ENCODE data around the gene LCNL1. TPM values are rescaled to one million over a fixed set of nuclear protein-coding genes. Genes with fewer than 3 reads are reported as not detected.
A peak's percentile ranks its signal among the peaks of the same experiment; 100 is the strongest.

The LCNL1 gene
- total and polyA plus RNA-seq, 4 donors, result 0.01 to 0.08 TPM; not detected in 2

DNA sequence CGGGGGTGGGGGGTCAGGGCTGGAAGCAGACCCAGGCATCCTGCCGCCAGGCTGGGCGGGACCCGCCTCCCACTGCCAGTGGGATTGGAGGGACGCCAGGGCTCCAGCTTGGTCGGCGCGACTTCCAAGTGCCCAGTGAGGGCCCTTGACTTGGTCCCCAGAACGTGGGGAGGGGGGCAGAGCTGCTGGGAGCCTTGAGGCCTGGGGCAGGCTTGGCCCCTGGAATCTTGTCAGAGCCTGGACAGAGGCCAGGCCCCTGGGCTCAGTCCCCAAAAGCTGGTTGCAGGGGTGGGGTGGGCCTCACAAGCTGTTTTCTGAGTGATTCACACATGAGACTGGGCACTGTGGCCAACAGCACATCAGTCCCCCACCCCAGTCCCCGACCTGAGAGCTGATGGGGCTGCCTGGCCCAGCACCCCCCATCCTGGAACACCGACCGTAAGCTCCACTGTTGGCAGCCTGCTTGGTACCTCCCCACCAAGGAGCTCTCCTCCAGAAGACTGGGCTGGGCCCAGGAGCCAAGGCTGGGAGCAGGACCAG is 13.0 kb downstream of the LCNL1 start:
- 51% methylated on average over 12 of the region's 12 CpGs for WGBS
- no peak for TF ChIP-seq RXRA (IDR thresholded peaks at IDR 0.05)
- TF ChIP-seq, protein P1, sequence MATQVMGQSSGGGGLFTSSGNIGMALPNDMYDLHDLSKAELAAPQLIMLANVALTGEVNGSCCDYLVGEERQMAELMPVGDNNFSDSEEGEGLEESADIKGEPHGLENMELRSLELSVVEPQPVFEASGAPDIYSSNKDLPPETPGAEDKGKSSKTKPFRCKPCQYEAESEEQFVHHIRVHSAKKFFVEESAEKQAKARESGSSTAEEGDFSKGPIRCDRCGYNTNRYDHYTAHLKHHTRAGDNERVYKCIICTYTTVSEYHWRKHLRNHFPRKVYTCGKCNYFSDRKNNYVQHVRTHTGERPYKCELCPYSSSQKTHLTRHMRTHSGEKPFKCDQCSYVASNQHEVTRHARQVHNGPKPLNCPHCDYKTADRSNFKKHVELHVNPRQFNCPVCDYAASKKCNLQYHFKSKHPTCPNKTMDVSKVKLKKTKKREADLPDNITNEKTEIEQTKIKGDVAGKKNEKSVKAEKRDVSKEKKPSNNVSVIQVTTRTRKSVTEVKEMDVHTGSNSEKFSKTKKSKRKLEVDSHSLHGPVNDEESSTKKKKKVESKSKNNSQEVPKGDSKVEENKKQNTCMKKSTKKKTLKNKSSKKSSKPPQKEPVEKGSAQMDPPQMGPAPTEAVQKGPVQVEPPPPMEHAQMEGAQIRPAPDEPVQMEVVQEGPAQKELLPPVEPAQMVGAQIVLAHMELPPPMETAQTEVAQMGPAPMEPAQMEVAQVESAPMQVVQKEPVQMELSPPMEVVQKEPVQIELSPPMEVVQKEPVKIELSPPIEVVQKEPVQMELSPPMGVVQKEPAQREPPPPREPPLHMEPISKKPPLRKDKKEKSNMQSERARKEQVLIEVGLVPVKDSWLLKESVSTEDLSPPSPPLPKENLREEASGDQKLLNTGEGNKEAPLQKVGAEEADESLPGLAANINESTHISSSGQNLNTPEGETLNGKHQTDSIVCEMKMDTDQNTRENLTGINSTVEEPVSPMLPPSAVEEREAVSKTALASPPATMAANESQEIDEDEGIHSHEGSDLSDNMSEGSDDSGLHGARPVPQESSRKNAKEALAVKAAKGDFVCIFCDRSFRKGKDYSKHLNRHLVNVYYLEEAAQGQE (IDR thresholded peaks at IDR 0.05), result no peak
- H3K4me3 ChIP-seq (ENCODE audit: low read depth in 1 of 3, low read length in 3 of 3), result no peak overlapping the region
- H3K4me1 ChIP-seq (ENCODE audit: control insufficient read depth in 4 of 4, insufficient read depth in 4 of 4, low read length in 3 of 4), result peaks cover 7 to 32% (median 15%) of the 10 kb centered on the region in 4 donors
- H3K27ac ChIP-seq (ENCODE audit: low read depth in 1 of 2, low read length in 2 of 2), result peak overlapping the region in 1 of 2 donors; percentile 12
- no peaks in the 10 kb centered on the region for H3K9me3 ChIP-seq (ENCODE audit: control insufficient read depth in 4 of 4, low read length in 3 of 4)
- DNase-seq (ENCODE audit: low spot score), result no peak
- H3K36me3 ChIP-seq (ENCODE audit: control insufficient read depth in 4 of 4, insufficient read depth in 3 of 4, low read depth in 1 of 4, low read length in 3 of 4), result peaks cover 0 to 3% (median 0%) of the 10 kb centered on the region in 4 donors
- no peak overlapping the region for H3K9ac ChIP-seq (ENCODE audit: low read depth in 1 of 2, low read length in 2 of 2)
- H3K27me3 ChIP-seq (ENCODE audit: control insufficient read depth in 4 of 4, insufficient read depth in 4 of 4, low read length in 3 of 4), result no peaks in the 10 kb centered on the region

DNA sequence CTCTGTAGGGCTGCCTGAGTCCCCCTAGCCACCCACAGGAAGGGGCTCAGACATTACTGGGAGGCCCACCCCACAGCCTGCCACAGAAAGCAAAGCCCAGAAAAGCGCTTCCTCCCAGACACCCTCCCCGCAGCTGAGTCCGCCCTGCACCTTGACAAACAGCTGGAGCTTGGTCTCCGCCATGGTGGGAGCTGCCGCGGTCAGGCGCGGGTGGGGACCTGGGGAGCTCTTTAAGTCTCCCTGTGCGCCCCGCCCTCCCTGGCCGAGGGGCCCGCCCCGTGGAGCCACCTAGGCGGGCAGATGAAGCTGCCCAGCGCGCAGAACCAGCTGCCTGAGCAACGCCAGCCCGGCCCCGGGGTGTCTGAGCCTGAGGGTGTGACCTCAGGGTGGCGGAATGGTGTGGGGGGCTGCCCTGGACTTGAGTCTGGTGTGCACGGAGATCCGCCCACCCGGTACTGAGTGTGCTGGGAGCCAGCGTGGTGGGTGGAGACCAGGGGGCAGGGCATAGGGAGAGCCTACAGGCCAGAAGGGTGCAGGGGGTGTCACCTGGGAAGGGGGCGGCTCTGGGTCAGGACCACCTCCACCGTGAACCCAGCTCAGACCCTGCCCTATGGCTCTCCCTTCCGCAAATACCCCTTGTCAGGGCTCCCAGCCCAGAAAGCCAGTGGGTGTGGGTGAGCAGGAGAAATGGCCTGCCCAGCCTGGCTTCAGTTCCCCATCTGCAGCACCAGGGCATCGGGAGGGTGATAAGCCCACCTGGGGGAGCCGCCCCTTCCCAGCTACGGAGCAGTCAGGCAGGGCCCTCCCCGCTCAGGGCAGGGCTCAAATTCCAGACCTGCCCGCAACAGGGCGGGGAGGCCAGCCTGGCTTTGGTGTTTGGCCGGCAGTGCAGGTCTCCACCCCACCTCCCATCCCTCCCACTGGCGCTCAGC is 13.8 kb downstream of the LCNL1 start, which contains the start of gene CLIC3:
CLIC3 (minus strand) TSS at position 208 of the 932 bp plus-strand sequence; CDS start at position 183, 25 bp downstream.
- Histone ChIP-seq H3K4me3 (ENCODE audit: low read depth in 1 of 3, low read length in 3 of 3) (no peak within 1 kb of the TSS), H3K36me3 (ENCODE audit: control insufficient read depth in 4 of 4, insufficient read depth in 3 of 4, low read depth in 1 of 4, low read length in 3 of 4) (peaks cover 0 to 3% (median 0%) of the 10 kb centered on the region in 4 donors), H3K27me3 (ENCODE audit: control insufficient read depth in 4 of 4, insufficient read depth in 4 of 4, low read length in 3 of 4) (no peaks in the 10 kb centered on the region), H3K27ac (ENCODE audit: low read depth in 1 of 2, low read length in 2 of 2) (peak within 1 kb of the TSS in 1 of 2 donors; percentile 12), H3K9ac (ENCODE audit: low read depth in 1 of 2, low read length in 2 of 2) (no peak within 1 kb of the TSS), H3K9me3 (ENCODE audit: control insufficient read depth in 4 of 4, low read length in 3 of 4) (no peaks in the 10 kb centered on the region), H3K4me1 (ENCODE audit: control insufficient read depth in 4 of 4, insufficient read depth in 4 of 4, low read length in 3 of 4) (peaks cover 7 to 32% (median 15%) of the 10 kb centered on the region in 4 donors)
- WGBS, result 26% methylated on average over 35 of the region's 35 CpGs
- TF ChIP-seq, protein P2, sequence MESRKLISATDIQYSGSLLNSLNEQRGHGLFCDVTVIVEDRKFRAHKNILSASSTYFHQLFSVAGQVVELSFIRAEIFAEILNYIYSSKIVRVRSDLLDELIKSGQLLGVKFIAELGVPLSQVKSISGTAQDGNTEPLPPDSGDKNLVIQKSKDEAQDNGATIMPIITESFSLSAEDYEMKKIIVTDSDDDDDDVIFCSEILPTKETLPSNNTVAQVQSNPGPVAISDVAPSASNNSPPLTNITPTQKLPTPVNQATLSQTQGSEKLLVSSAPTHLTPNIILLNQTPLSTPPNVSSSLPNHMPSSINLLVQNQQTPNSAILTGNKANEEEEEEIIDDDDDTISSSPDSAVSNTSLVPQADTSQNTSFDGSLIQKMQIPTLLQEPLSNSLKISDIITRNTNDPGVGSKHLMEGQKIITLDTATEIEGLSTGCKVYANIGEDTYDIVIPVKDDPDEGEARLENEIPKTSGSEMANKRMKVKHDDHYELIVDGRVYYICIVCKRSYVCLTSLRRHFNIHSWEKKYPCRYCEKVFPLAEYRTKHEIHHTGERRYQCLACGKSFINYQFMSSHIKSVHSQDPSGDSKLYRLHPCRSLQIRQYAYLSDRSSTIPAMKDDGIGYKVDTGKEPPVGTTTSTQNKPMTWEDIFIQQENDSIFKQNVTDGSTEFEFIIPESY (IDR thresholded peaks at IDR 0.05), result no peak
- TF ChIP-seq, protein P3, sequence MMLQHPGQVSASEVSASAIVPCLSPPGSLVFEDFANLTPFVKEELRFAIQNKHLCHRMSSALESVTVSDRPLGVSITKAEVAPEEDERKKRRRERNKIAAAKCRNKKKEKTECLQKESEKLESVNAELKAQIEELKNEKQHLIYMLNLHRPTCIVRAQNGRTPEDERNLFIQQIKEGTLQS (IDR thresholded peaks at IDR 0.05), result no peak
- no peak for TF ChIP-seq TAF1 (conservative IDR thresholded peaks at IDR 0.05)
- no peak for TF ChIP-seq NR2F2 (IDR thresholded peaks at IDR 0.05)
- no peak for DNase-seq (ENCODE audit: low spot score)

DNA sequence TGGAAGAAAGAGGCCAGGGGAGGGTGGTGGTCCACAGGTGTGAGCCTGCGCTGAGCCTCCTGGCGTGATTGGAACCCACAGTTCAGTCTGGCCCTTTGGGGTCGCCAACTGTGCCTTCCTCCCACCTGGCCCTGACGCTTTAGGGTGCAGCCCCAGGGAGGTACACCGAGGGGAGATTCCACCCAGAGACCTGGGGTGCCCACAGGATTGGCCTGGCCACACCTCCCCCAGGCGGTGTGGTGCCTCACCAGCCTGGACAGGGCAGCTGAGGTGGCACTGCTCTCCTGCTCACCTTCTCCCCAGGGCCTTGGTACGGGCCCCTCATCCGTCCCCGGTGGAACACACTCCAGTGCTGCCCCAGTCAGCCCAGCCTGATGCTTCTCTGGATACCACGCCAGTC is 14.6 kb downstream of the LCNL1 start:
- no peaks in the 10 kb centered on the region for H3K27me3 ChIP-seq (ENCODE audit: control insufficient read depth in 4 of 4, insufficient read depth in 4 of 4, low read length in 3 of 4)
- H3K36me3 ChIP-seq (ENCODE audit: control insufficient read depth in 4 of 4, insufficient read depth in 3 of 4, low read depth in 1 of 4, low read length in 3 of 4), result peaks cover 0 to 3% (median 0%) of the 10 kb centered on the region in 4 donors
- H3K9ac ChIP-seq (ENCODE audit: low read depth in 1 of 2, low read length in 2 of 2), result no peak overlapping the region
- H3K4me1 ChIP-seq (ENCODE audit: control insufficient read depth in 4 of 4, insufficient read depth in 4 of 4, low read length in 3 of 4), result peaks cover 9 to 36% (median 15%) of the 10 kb centered on the region in 4 donors
- H3K27ac ChIP-seq (ENCODE audit: low read depth in 1 of 2, low read length in 2 of 2), result peak overlapping the region in 1 of 2 donors; percentile 28
- WGBS, result 74% methylated on average over 10 of the region's 10 CpGs
- no peak overlapping the region for H3K4me3 ChIP-seq (ENCODE audit: low read depth in 1 of 3, low read length in 3 of 3)
- H3K9me3 ChIP-seq (ENCODE audit: control insufficient read depth in 4 of 4, low read length in 3 of 4), result no peaks in the 10 kb centered on the region
- no peak for DNase-seq (ENCODE audit: low spot score)
- TF ChIP-seq RXRA (IDR thresholded peaks at IDR 0.05), result no peak
- TF ChIP-seq, protein P2 (IDR thresholded peaks at IDR 0.05), result no peak
- TF ChIP-seq HNF4G (IDR thresholded peaks at IDR 0.05), result no peak
- TF ChIP-seq, protein P1 (IDR thresholded peaks at IDR 0.05), result no peak
- no peak for TF ChIP-seq YY1 (IDR thresholded peaks at IDR 0.05)
- TF ChIP-seq, protein P4, sequence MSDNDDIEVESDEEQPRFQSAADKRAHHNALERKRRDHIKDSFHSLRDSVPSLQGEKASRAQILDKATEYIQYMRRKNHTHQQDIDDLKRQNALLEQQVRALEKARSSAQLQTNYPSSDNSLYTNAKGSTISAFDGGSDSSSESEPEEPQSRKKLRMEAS (IDR thresholded peaks at IDR 0.05), result no peak
- TF ChIP-seq FOXA1 (IDR thresholded peaks at IDR 0.05), result no peak
- no peak for TF ChIP-seq RAD21 (IDR thresholded peaks at IDR 0.05)
- TF ChIP-seq EGR1 (IDR thresholded peaks at IDR 0.05; ENCODE audit: low read depth in 2 of 2), result no peak
- no peak for TF ChIP-seq FOXA2 (IDR thresholded peaks at IDR 0.05)
